B cell (primary cell): ENCODE results near the gene FNDC3A. TPM values are rescaled to one million over a fixed set of nuclear protein-coding genes. Genes with fewer than 3 reads are reported as not detected.

Source experiments
- ATAC-seq: fragments of 200-7000 bp; cut with Tn5 transposase; one replicate; pipeline ENCODE4 v1.10.0; 2021; ENCODE audit warnings: low read depth, mild to moderate bottlenecking, moderate number of reproducible peaks, moderate library complexity
- CTCF ChIA-PET: fragments of 350-600 bp; sonication (Branson Sonifier 250); formaldehyde crosslinking; loops from one replicate; lab custom pipeline; 2021; ENCODE audit warnings: antibody characterized with exemption, inconsistent platforms; lab: Charles Lee
- POLR2A ChIA-PET: fragments of 350-600 bp; sonication (Branson Sonifier 250); formaldehyde crosslinking; loops from one replicate; lab custom pipeline; 2021; ENCODE audit warnings: antibody characterized with exemption; lab: Charles Lee
- DNase-seq: peaks from one replicate; pipeline ENCODE4 v3.0.0; 2013
- H2AFZ ChIP-seq: 2 replicates; pipeline ENCODE4 v1.6.1; 2012; ENCODE audit warnings: mild to moderate bottlenecking, low read depth, low read length; ENCODE audit not compliant: insufficient read depth, poor library complexity, severe bottlenecking
- H3K27ac ChIP-seq, 2 donors: 1 replicate in 1 of 2; 2 replicates in 1 of 2; pipeline ENCODE4 v1.5.1; 2012 to 2013; ENCODE audit warnings: low read length in 2 of 2, mild to moderate bottlenecking in 2 of 2, moderate library complexity in 1 of 2
- H3K27me3 ChIP-seq, 4 experiments: fragments of 200-600 bp in 1 of 4; sonication (generic) in 1 of 4; replicated peaks in 1 of 4; 1 replicate in 2 of 4; 2 replicates in 2 of 4; pipeline versions ENCODE4 v1.6.1 to v1.7.0; 2013 to 2016; ENCODE audit warnings: low read length in 3 of 4, mild to moderate bottlenecking in 2 of 4, mixed read lengths in 1 of 4, moderate library complexity in 1 of 4; ENCODE audit not compliant: insufficient read depth in 4 of 4, control insufficient read depth in 3 of 4; ENCODE audit errors: control extremely low read depth in 1 of 4
- H3K36me3 ChIP-seq, 2 experiments: replicated peaks in 1 of 2; 1 replicate in 1 of 2; 2 replicates in 1 of 2; pipeline versions ENCODE4 v1.6.1 to v1.7.1; 2013; ENCODE audit warnings: low read length in 1 of 2; ENCODE audit not compliant: insufficient read depth in 2 of 2, control insufficient read depth in 1 of 2; ENCODE audit errors: control extremely low read depth in 1 of 2, extremely low read depth in 1 of 2
- H3K4me1 ChIP-seq, 2 donors: fragments of 200-600 bp in 1 of 2; sonication (generic) in 1 of 2; 1 replicate in 1 of 2; 2 replicates in 1 of 2; pipeline versions ENCODE4 v1.5.1 to v1.6.1; 2013 to 2017; ENCODE audit warnings: low read length in 2 of 2; ENCODE audit not compliant: control insufficient read depth in 2 of 2, insufficient read depth in 2 of 2
- H3K4me2 ChIP-seq: replicated peaks from 2 replicates; pipeline ENCODE3; 2012; ENCODE audit warnings: mild to moderate bottlenecking, low read depth, low read length; ENCODE audit not compliant: poor library complexity, severe bottlenecking
- H3K4me3 ChIP-seq, 5 experiments: fragments of 200-600 bp in 1 of 5; sonication (generic) in 1 of 5; 1 replicate in 3 of 5; 2 replicates in 2 of 5; pipeline versions ENCODE4 v1.5.1 to v1.7.0; 2011 to 2016; ENCODE audit warnings: low read length in 4 of 5, mild to moderate bottlenecking in 4 of 5, low read depth in 2 of 5, control low read depth in 1 of 5, moderate library complexity in 1 of 5; ENCODE audit not compliant: insufficient read depth in 1 of 5; ENCODE audit errors: control extremely low read depth in 1 of 5, extremely low read depth in 1 of 5
- H3K79me2 ChIP-seq: fragments of 200-600 bp; sonication (generic); one replicate; pipeline ENCODE4 v1.6.0; 2016; ENCODE audit warnings: low read length; ENCODE audit not compliant: control insufficient read depth, insufficient read depth
- H3K9ac ChIP-seq: fragments of 200-600 bp; sonication (generic); 2 replicates; pipeline ENCODE4 v1.6.1; 2017; ENCODE audit warnings: mild to moderate bottlenecking, low read length, moderate library complexity
- H3K9me3 ChIP-seq, 3 donors: one replicate each; pipeline versions ENCODE4 v1.6.1 to v1.7.1; 2013; ENCODE audit warnings: low read length in 2 of 3; ENCODE audit not compliant: control insufficient read depth in 2 of 3, insufficient read depth in 1 of 3; ENCODE audit errors: control extremely low read depth in 1 of 3
- H4K20me1 ChIP-seq: 2 replicates; pipeline ENCODE4 v1.6.0; 2012; ENCODE audit warnings: mild to moderate bottlenecking, low read length; ENCODE audit not compliant: insufficient read depth, control insufficient read depth, poor library complexity, severe bottlenecking
- H3K27ac Mint-ChIP-seq: one replicate; pipeline ENCODE4 v1.8.0; 2021; ENCODE audit warnings: mixed read lengths
- H3K27me3 Mint-ChIP-seq: one replicate; pipeline ENCODE4 v1.8.0; 2021; ENCODE audit warnings: mixed read lengths
- H3K4me1 Mint-ChIP-seq: one replicate; pipeline ENCODE4 v1.8.0; 2021; ENCODE audit warnings: mixed read lengths
- H3K4me3 Mint-ChIP-seq: one replicate; pipeline ENCODE4 v1.8.0; 2021; ENCODE audit warnings: mixed read lengths
- H3K9me3 Mint-ChIP-seq: one replicate; pipeline ENCODE4 v1.8.0; 2022; ENCODE audit warnings: mixed read lengths; ENCODE audit not compliant: insufficient read depth
- EZH2 ChIP-seq: IDR thresholded peaks from 2 replicates; pipeline ENCODE4 v1.6.1; 2012; ENCODE audit warnings: borderline replicate concordance, low read depth, mild to moderate bottlenecking, moderate library complexity, low read length; ENCODE audit not compliant: insufficient read depth, poor library complexity, severe bottlenecking
- WGBS: methylation state at CpG from one replicate; pipeline ENCODE4 v1.1.5; 2013; ENCODE audit warnings: missing lambda C conversion rate; ENCODE audit not compliant: insufficient coverage; 5-methylcytosine and 5-hydroxymethylcytosine counted together
- intact Hi-C: fragments of 100-400 bp; cut with micrococcal nuclease; formaldehyde crosslinking; loops from one replicate; pipeline ENCODE4 v1.10.0; 2022
- polyA plus RNA-seq: library from polyadenylated mRNA; depleted of rRNA; stranded (reverse); fragments of >200 nt; gene quantifications from 2 replicates; pipeline ENCODE4 v1.2.3, GENCODE V29; 2012
- total RNA-seq, 2 donors: library from RNA; stranded (reverse); fragments of 120-200 nt in 1 of 2; gene quantifications; 1 replicate in 1 of 2; 2 replicates in 1 of 2; pipeline versions ENCODE4 v1.2.3 to v1.2.4, GENCODE V29; 2013 to 2022
- TF ChIP-seq, protein P1 (sequence below): fragments of 200-600 bp; IDR thresholded peaks from one replicate; pipeline ENCODE4 v1.8.0; 2022; ENCODE audit warnings: antibody characterized with exemption, mild to moderate bottlenecking

Gene FNDC3A
- total and polyA plus RNA-seq, 2 donors (not counting 1 experiment from before 2014, with no cell fraction given): 13.5 to 37.1 TPM

DNA sequence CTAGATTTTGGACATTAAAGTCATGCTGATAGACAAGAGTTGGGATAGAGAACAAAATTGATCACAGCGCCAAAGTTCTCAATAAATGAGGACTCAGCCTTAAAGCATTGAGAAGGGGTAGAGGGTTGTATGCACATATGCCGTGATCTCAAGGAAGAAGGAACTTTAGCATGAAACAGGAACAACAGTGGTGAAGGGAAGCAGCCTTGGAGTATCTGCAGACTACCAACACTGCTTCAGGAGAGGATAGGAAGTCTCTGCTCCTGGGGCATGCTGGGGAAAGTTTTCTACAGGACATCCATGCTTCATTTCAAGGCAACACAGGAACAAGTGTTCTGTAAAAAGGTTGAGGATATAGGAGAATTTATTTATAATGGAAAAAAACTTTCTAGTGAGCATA is 132.5 kb downstream of the FNDC3A start:
- TF ChIP-seq EZH2: no peak
- TF ChIP-seq, protein P1, sequence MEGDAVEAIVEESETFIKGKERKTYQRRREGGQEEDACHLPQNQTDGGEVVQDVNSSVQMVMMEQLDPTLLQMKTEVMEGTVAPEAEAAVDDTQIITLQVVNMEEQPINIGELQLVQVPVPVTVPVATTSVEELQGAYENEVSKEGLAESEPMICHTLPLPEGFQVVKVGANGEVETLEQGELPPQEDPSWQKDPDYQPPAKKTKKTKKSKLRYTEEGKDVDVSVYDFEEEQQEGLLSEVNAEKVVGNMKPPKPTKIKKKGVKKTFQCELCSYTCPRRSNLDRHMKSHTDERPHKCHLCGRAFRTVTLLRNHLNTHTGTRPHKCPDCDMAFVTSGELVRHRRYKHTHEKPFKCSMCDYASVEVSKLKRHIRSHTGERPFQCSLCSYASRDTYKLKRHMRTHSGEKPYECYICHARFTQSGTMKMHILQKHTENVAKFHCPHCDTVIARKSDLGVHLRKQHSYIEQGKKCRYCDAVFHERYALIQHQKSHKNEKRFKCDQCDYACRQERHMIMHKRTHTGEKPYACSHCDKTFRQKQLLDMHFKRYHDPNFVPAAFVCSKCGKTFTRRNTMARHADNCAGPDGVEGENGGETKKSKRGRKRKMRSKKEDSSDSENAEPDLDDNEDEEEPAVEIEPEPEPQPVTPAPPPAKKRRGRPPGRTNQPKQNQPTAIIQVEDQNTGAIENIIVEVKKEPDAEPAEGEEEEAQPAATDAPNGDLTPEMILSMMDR: no peak
- no peaks in the 10 kb centered on the region for H3K9me3 Mint-ChIP-seq
- no peak overlapping the region for H3K27ac ChIP-seq
- ChIA-PET POLR2A (no interaction called here), CTCF (no interaction called here)
- WGBS: 57% methylated on average over 1 of the region's 2 CpGs
- no peak overlapping the region for H3K4me2 ChIP-seq
- H3K4me3 Mint-ChIP-seq: no peak overlapping the region
- H2AFZ ChIP-seq: no peak overlapping the region
- H3K9ac ChIP-seq: no peak overlapping the region
- H3K27ac Mint-ChIP-seq: no peak overlapping the region
- peaks cover 32% of the 10 kb centered on the region for H3K79me2 ChIP-seq
- H3K4me3 ChIP-seq: no peak overlapping the region
- ATAC-seq (no peak), DNase-seq (no peak)
- peaks cover 3% of the 10 kb centered on the region for H4K20me1 ChIP-seq
- H3K27me3 Mint-ChIP-seq: no peaks in the 10 kb centered on the region
- H3K36me3 ChIP-seq: no peaks in the 10 kb centered on the region
- H3K27me3 ChIP-seq: no peaks in the 10 kb centered on the region
- H3K9me3 ChIP-seq: no peaks in the 10 kb centered on the region
- peaks cover 3 to 6% of the 10 kb centered on the region in 2 donors for H3K4me1 ChIP-seq
- intact Hi-C loops: no loop called here
- peaks cover 16% of the 10 kb centered on the region for H3K4me1 Mint-ChIP-seq

DNA sequence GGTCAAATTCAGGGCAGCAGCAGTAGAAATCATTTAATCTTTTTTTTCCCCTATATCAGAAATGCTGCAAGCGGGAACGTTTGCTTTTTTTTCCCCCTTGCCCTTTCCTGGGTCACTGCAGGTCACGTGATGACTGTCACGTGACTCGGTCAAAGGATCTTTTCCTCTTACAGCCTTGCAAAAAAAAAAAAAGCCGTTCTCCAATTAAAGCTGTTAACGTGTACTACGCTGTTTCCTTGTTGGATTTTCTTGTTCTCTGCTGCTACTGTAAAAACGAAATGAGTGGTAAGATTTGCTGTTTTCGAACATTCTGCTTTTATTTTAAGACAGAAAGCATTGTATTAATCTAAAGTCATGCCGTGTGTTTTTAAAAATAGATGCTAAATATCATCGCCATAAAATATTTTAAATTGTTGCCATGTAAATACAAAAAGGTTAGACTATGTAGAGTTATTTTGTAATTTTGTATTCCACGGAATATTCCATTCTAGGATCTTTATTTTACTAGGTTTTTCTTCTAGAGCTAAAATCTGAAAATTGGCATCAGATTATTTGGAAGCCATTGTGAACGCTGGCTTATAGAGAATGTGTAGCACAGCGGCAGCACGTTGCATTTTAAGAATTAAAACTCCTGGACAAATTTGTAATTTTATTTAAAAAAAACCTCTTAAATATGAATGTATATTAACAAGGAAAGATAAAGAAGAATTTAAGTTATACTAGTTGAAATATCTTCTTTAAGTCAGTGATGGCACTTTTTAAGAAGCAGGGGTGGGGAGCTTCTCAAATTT is 134.6 kb downstream of the FNDC3A start:
- Histone ChIP-seq H3K4me2 (peak overlapping the region; percentile 71), H3K9me3 (no peaks in the 10 kb centered on the region), H3K27ac (peak overlapping the region in 1 of 2 donors; percentile 63), H3K9ac (peak overlapping the region; percentile 82), H3K4me3 (peak overlapping the region; percentile 40 to 97 (median 79)), H3K79me2 (peaks cover 34% of the 10 kb centered on the region), H3K4me1 (peaks cover 3 to 6% of the 10 kb centered on the region in 2 donors), H2AFZ (peak overlapping the region; percentile 76), H3K27me3 (no peaks in the 10 kb centered on the region), H3K36me3 (peaks cover 0 to 2% of the 10 kb centered on the region in 2 experiments), H4K20me1 (peaks cover 7% of the 10 kb centered on the region)
- Mint-ChIP-seq H3K9me3 (no peaks in the 10 kb centered on the region), H3K4me1 (peaks cover 21% of the 10 kb centered on the region), H3K4me3 (peak overlapping the region; percentile 95), H3K27ac (peak overlapping the region; percentile 89), H3K27me3 (no peaks in the 10 kb centered on the region)
- DNase-seq (peak; percentile 86), ATAC-seq (peak; percentile 82)
- POLR2A ChIA-PET: no interaction called here
- CTCF ChIA-PET: interaction anchor here (0.6 to 1.5 kb wide), 3 partner anchors 134 to 170 kb away, joined by 3 to 4 read pairs (median 4); partner anchors contain the start of gene FNDC3A
- intact Hi-C loops: loop anchor here (1.0 to 2.0 kb wide), 2 partner anchors 14 to 134 kb away; no protein-coding TSS in a partner anchor
- 0% methylated on average over 4 of the region's 16 CpGs for WGBS
- TF ChIP-seq EZH2: no peak
- TF ChIP-seq, protein P1: no peak
